K562 (cell line): ENCODE results near the gene RRAD. TPM values are rescaled to one million over a fixed set of nuclear protein-coding genes. Genes with fewer than 3 reads are reported as not detected.
"Not testable (repeated sequence)": the region's sequence is repeated elsewhere in the genome, so short reads cannot be mapped to it uniquely, and the experiment has no call there.

Experiments used
- ATAC-seq: fragments of 200-7000 bp; cut with Tn5 transposase; 3 replicates; pipeline ENCODE4 v1.9.1; 2020; ENCODE audit warnings: moderate library complexity
- BruUV-seq: library from RNA; stranded (reverse); fragments of 400-500 nt; replicated peaks from 2 replicates; lab custom pipeline; 2021; lab: Mats Ljungman, UMichigan
- CTCF ChIA-PET: fragments of 300-600 bp; formaldehyde crosslinking; extraction: SDS; loops from one replicate; lab custom pipeline; 2021; ENCODE audit warnings: low intra/inter-chr PET ratio; lab: Yijun Ruan, JAX
- POLR2A ChIA-PET: fragments of 300-600, 350-650 bp; sonication (Branson Sonifier 250); formaldehyde crosslinking; extraction: SDS; loops from one replicate; lab custom pipeline; 2021; ENCODE audit warnings: antibody characterized with exemption, inconsistent platforms; lab: Yijun Ruan, JAX
- DNase-seq, 4 experiments: peaks; one replicate each; pipeline versions ENCODE4 v3.0.0 to v3.0.0-alpha.2; 2011 to 2018; ENCODE audit warnings: low spot score in 3 of 4, mixed read lengths in 3 of 4; ENCODE audit errors: extremely low read depth in 1 of 4
- FAIRE-seq: peaks from 2 replicates; lab custom pipeline; 2011; peaks lifted over from hg19 to GRCh38; lab: Jason Lieb, UNC
- H2AFZ ChIP-seq: 2 replicates; pipeline ENCODE4 v1.6.0; 2011; ENCODE audit warnings: low read depth, low read length, control low read depth, inconsistent platforms
- H3K27ac ChIP-seq: fragments of 200-600 bp; 3 replicates; pipeline ENCODE4 v1.8.0; 2011; ENCODE audit warnings: low read depth, mild to moderate bottlenecking, control low read depth, inconsistent platforms, low read length, moderate library complexity, mixed read lengths; ENCODE audit errors: extremely low read depth
- H3K27me3 ChIP-seq, 2 experiments: fragments of 300-600 bp in 1 of 2; 2 replicates in 1 of 2; 3 replicates in 1 of 2; pipeline versions ENCODE4 v1.6.0 to v1.8.0; 2011; ENCODE audit warnings: inconsistent platforms in 2 of 2, low read length in 2 of 2, mild to moderate bottlenecking in 1 of 2, mixed read lengths in 1 of 2, moderate library complexity in 1 of 2; ENCODE audit not compliant: control insufficient read depth in 2 of 2, insufficient read depth in 2 of 2
- H3K36me3 ChIP-seq: fragments of 300-600 bp; 3 replicates; pipeline ENCODE4 v1.8.0; 2011; ENCODE audit warnings: mild to moderate bottlenecking, low read length, inconsistent platforms; ENCODE audit not compliant: control insufficient read depth, insufficient read depth
- H3K4me1 ChIP-seq, 2 experiments: fragments of 200-600 bp in 1 of 2; replicated peaks in 1 of 2; 2 replicates in 1 of 2; 3 replicates in 1 of 2; pipeline versions ENCODE4 v1.5.1 to v1.8.0; 2011; ENCODE audit warnings: inconsistent platforms in 2 of 2, low read length in 2 of 2, mild to moderate bottlenecking in 1 of 2, mixed read lengths in 1 of 2, moderate library complexity in 1 of 2; ENCODE audit not compliant: control insufficient read depth in 2 of 2, insufficient read depth in 2 of 2
- H3K4me2 ChIP-seq: 2 replicates; pipeline ENCODE4 v1.6.1; 2011; ENCODE audit warnings: low read length, control low read depth, inconsistent platforms, mixed read lengths; ENCODE audit not compliant: insufficient read depth
- H3K4me3 ChIP-seq: fragments of 200-600 bp; sonication (generic), shearing (Covaris generic); 2 replicates; pipeline ENCODE4 v1.5.1; 2016; ENCODE audit warnings: control low read depth, inconsistent platforms
- H3K79me2 ChIP-seq: fragments of 200-600 bp; 3 replicates; pipeline ENCODE4 v1.8.0; 2011; ENCODE audit warnings: low read length, inconsistent platforms; ENCODE audit not compliant: control insufficient read depth, insufficient read depth
- H3K9ac ChIP-seq, 2 experiments: 2 replicates each; pipeline versions ENCODE4 v1.6.0 to v1.6.1; 2011; ENCODE audit warnings: low read depth in 2 of 2, low read length in 2 of 2, control low read depth in 1 of 2, inconsistent platforms in 1 of 2, mild to moderate bottlenecking in 1 of 2, mixed read lengths in 1 of 2; ENCODE audit not compliant: insufficient read depth in 1 of 2
- H3K9me1 ChIP-seq: one replicate; pipeline ENCODE4 v1.6.0; 2011; ENCODE audit warnings: inconsistent platforms, mild to moderate bottlenecking, low read length, moderate library complexity; ENCODE audit not compliant: control insufficient read depth, insufficient read depth
- H3K9me3 ChIP-seq: replicated peaks from 2 replicates; pipeline ENCODE4 v1.5.1; 2011; ENCODE audit warnings: low read depth, low read length, inconsistent platforms; ENCODE audit not compliant: control insufficient read depth, insufficient read depth
- H4K20me1 ChIP-seq: replicated peaks from 2 replicates; pipeline ENCODE4 v1.6.1; 2011; ENCODE audit warnings: low read length, inconsistent platforms, mixed read lengths; ENCODE audit not compliant: control insufficient read depth, insufficient read depth
- C11orf30 ChIP-seq: fragments of 450-650 bp; IDR thresholded peaks from 2 replicates; pipeline ENCODE4 v1.6.1; 2016; ENCODE audit warnings: low read depth, mild to moderate bottlenecking
- ZNF224 ChIP-seq: sonication (generic); formaldehyde crosslinking; IDR thresholded peaks from 2 replicates; pipeline ENCODE4 v1.8.0; 2022; ENCODE audit warnings: mild to moderate bottlenecking, missing genetic modification reagents
- WGBS: fragments of 100-300 bp; shearing (Covaris generic); methylation state at CpG from one replicate; pipeline ENCODE4 v1.1.6; 2016; ENCODE audit warnings: low coverage, mixed read lengths; ENCODE audit not compliant: insufficient coverage; ENCODE audit errors: missing lambda C conversion rate; 5-methylcytosine and 5-hydroxymethylcytosine counted together
- in situ Hi-C: fragments of 300-500 bp; cut with MboI; formaldehyde crosslinking; loops from 4 replicates; pipeline ENCODE4 v1.15.0; 2018; ENCODE audit warnings: inconsistent platforms, mixed read lengths
- intact Hi-C: fragments of 100-400 bp; cut with micrococcal nuclease; formaldehyde crosslinking; loops from 2 replicates; pipeline ENCODE4 v1.14.2; 2022
- polyA plus RNA-seq, 8 experiments: library from polyadenylated mRNA; depleted of rRNA in 4 of 8; stranded (reverse) in 5 of 8; unstranded in 3 of 8; fragments of >200 nt; fragmentation: Nextera tagmentation in 2 of 8; fragmentation: Illumina TruSeq in 1 of 8; extraction: Ambion mirVana in 2 of 8; extraction: Trizol in 1 of 8; gene quantifications; 2 replicates each; pipeline versions ENCODE4 v1.2.1 to v1.2.3, GENCODE V29; 2011 to 2014; ENCODE audit warnings: inconsistent platforms in 1 of 8, missing spikeins in 1 of 8
- total RNA-seq, 7 experiments: library from RNA; depleted of rRNA in 6 of 7; stranded (reverse); fragments of >200 nt in 6 of 7; fragmentation: Illumina TruSeq in 2 of 7; extraction: Trizol in 2 of 7; gene quantifications; 2 replicates each; pipeline versions ENCODE4 v1.2.1 to v1.2.3, GENCODE V29; 2011 to 2021; ENCODE audit warnings: low replicate concordance in 1 of 7

RRAD gene
- total and polyA plus RNA-seq, 9 of the 15 experiments (the other 6 are each of a cell fraction or from before 2014, with no cell fraction given) = 0.09 to 0.20 (median 0.13) TPM; not detected in 5

DNA sequence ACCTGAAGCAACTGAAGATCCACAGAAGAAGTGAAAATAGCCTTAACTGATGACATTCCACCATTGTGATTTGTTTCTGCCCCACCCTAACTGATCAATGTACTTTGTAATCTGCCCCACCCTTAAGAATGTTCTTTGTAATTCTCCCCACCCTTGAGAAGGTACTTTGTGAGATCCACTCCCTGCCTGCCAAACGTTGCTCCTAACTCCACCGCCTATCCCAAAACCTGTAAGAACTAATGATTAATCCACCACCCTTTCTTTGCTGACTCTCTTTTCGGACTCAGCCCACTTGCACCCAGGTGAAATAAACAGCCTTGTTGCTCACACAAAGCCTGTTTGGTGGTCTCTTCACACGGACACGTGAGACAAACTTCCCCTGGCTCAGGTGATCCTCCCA is 28.7 kb downstream of the RRAD start:
- BruUV-seq, H3K27ac ChIP-seq, H2AFZ ChIP-seq, H3K27me3 ChIP-seq, H3K9me1 ChIP-seq, H3K4me2 ChIP-seq, H3K4me3 ChIP-seq, FAIRE-seq, H3K79me2 ChIP-seq, DNase-seq, H3K36me3 ChIP-seq, ATAC-seq, H3K9me3 ChIP-seq, H3K9ac ChIP-seq, H4K20me1 ChIP-seq: not testable (repeated sequence)
- H3K4me1 ChIP-seq = peaks cover 27 to 39% of the 10 kb centered on the region in 2 experiments
- 35% methylated on average over 5 of the region's 5 CpGs for WGBS
- POLR2A ChIA-PET = interaction anchor here (3.0 kb wide), 1 partner anchor 31 kb away, joined by 15 read pairs; no protein-coding TSS in a partner anchor
- in situ Hi-C loops (loop anchor here (5.0 kb wide), 1 partner anchor 36 kb away; the partner anchor contains the start of gene CIAO2B), intact Hi-C loops (loop anchor here (5.0 kb wide), 2 partner anchors 51 to 121 kb away; no protein-coding TSS in a partner anchor)
- CTCF ChIA-PET = interaction anchor here (0.8 to 4.3 kb wide), 3 partner anchors 11 to 31 kb away, joined by 3 to 41 read pairs (median 10); partner anchors contain the start of gene RRAD

DNA sequence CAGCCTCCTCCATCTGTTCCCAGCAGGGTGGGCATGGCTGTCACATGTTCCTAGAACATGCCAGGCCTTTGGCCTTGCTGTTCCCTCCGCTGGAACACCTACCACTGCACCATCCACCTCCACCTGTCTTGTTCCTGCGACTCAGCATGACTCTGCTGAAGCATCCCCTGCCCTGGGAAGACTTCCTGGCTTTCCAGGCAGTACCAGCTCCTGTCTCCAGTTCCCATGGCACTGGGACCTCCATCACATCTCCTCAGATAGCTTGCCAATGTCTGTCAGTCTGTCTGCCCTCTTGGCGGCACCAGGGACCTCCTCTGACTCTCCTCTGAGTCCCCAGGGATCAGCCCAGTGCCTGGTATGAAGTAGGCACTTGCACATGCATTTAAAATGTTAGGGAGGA is 29.3 kb downstream of the RRAD start:
- Histone ChIP-seq H3K79me2 (no peaks in the 10 kb centered on the region), H2AFZ (no peak overlapping the region), H3K27me3 (no peaks in the 10 kb centered on the region), H3K27ac (no peak overlapping the region), H3K4me1 (peaks cover 23 to 32% of the 10 kb centered on the region in 2 experiments), H4K20me1 (no peaks in the 10 kb centered on the region), H3K9ac (peak overlapping the region in 1 of 2 experiments; percentile 75; a peak in 2 of 4 replicates), H3K4me3 (no peak overlapping the region), H3K36me3 (peaks cover 5% of the 10 kb centered on the region; the same call in 1 of the 3 replicates), H3K9me1 (no peaks in the 10 kb centered on the region), H3K9me3 (no peaks in the 10 kb centered on the region), H3K4me2 (no peak overlapping the region)
- no TSS peak for BruUV-seq
- ChIA-PET POLR2A (interaction anchor here (0.9 to 3.0 kb wide), 3 partner anchors 16 to 35 kb away, joined by 3 to 15 read pairs (median 3); partner anchors contain the start of gene PDP2), CTCF (interaction anchor here (0.8 to 4.3 kb wide), 4 partner anchors 10 to 83 kb away, joined by 3 to 41 read pairs (median 7); partner anchors contain the start of gene RRAD)
- TF ChIP-seq C11orf30 (peak; percentile 30; the same call in 1 of the 2 replicates), ZNF224 (CRISPR knock-in tag) (no peak)
- intact Hi-C loops (loop anchor here (1.0 to 5.0 kb wide), 3 partner anchors 32 to 121 kb away; no protein-coding TSS in a partner anchor), in situ Hi-C loops (loop anchor here (5.0 kb wide), 1 partner anchor 36 kb away; the partner anchor contains the start of gene CIAO2B)
- 60% methylated on average over 3 of the region's 3 CpGs for whole genome bisulfite sequencing
- FAIRE-seq (no peak), ATAC-seq (no peak), DNase-seq (peak in 1 of 4 experiments; percentile 2)
